IMR-90 (cell line): Measurements from ENCODE around the gene TGM5. TPM values are rescaled to one million over a fixed set of nuclear protein-coding genes. Genes with fewer than 3 reads are reported as not detected.

Experiments used
- ATAC-seq: fragments of 200-7000 bp; cut with Tn5 transposase; 2 replicates; pipeline ENCODE4 v1.9.1; 2020; ENCODE audit warnings: low read depth, mild to moderate bottlenecking, moderate library complexity
- BruUV-seq: library from RNA; stranded (reverse); fragments of 400-500 nt; replicated peaks from 2 replicates; lab custom pipeline; 2021; lab: Mats Ljungman, UMichigan
- CTCF ChIA-PET: fragments of 300-600 bp; formaldehyde crosslinking; extraction: SDS; loops from one replicate; lab custom pipeline; 2021; ENCODE audit warnings: antibody characterized with exemption; lab: Yijun Ruan, JAX
- POLR2A ChIA-PET: fragments of 300-600 bp; sonication (Branson Sonifier 250); formaldehyde crosslinking; loops from one replicate; lab custom pipeline; 2022; ENCODE audit warnings: antibody characterized with exemption; ENCODE audit not compliant: unreplicated experiment; lab: Charles Lee
- DNase-seq: peaks from one replicate; pipeline ENCODE4 v3.0.0; 2013
- H2AFZ ChIP-seq: replicated peaks from 2 replicates; pipeline ENCODE3; 2013; ENCODE audit warnings: low read length, mild to moderate bottlenecking; ENCODE audit not compliant: poor library complexity
- H2AK5ac ChIP-seq: 2 replicates; pipeline ENCODE4 v1.6.1; 2013; ENCODE audit warnings: low read depth, low read length, inconsistent platforms
- H2AK9ac ChIP-seq: replicated peaks from 2 replicates; pipeline ENCODE3; 2013; ENCODE audit warnings: mild to moderate bottlenecking, low read depth, low read length, moderate library complexity; ENCODE audit not compliant: poor library complexity
- H2BK120ac ChIP-seq: 2 replicates; pipeline ENCODE4 v1.6.1; 2013; ENCODE audit warnings: low read depth, low read length, inconsistent platforms
- H2BK15ac ChIP-seq: 3 replicates; pipeline ENCODE4 v1.6.1; 2013; ENCODE audit warnings: low read depth, low read length, inconsistent platforms
- H2BK20ac ChIP-seq: 2 replicates; pipeline ENCODE4 v1.6.1; 2013; ENCODE audit warnings: low read depth, mild to moderate bottlenecking, inconsistent platforms, low read length, moderate library complexity
- H2BK5ac ChIP-seq: 2 replicates; pipeline ENCODE4 v1.6.1; 2013; ENCODE audit warnings: mild to moderate bottlenecking, low read depth, low read length, inconsistent platforms; ENCODE audit not compliant: poor library complexity, severe bottlenecking
- H3K14ac ChIP-seq: replicated peaks from 2 replicates; pipeline ENCODE4 v1.6.1; 2013; ENCODE audit warnings: low read depth, low read length, inconsistent platforms
- H3K18ac ChIP-seq: 2 replicates; pipeline ENCODE4 v1.6.1; 2013; ENCODE audit warnings: low read depth, low read length, control low read depth
- H3K23ac ChIP-seq: 2 replicates; pipeline ENCODE4 v1.6.1; 2013; ENCODE audit warnings: low read depth, low read length, inconsistent platforms
- H3K27ac ChIP-seq: 2 replicates; pipeline ENCODE4 v1.5.1; 2013; ENCODE audit warnings: mild to moderate bottlenecking, control low read depth, low read length; ENCODE audit not compliant: insufficient read depth
- H3K27me3 ChIP-seq: 2 replicates; pipeline ENCODE4 v1.6.1; 2013; ENCODE audit warnings: low read length; ENCODE audit not compliant: control insufficient read depth, insufficient read depth
- H3K36me3 ChIP-seq: 2 replicates; pipeline ENCODE4 v1.6.1; 2013; ENCODE audit warnings: low read length, mixed read lengths; ENCODE audit not compliant: control insufficient read depth, insufficient read depth
- H3K4ac ChIP-seq: 2 replicates; pipeline ENCODE4 v1.6.1; 2013; ENCODE audit warnings: low read depth, low read length, inconsistent platforms
- H3K4me1 ChIP-seq: 2 replicates; pipeline ENCODE4 v1.6.1; 2013; ENCODE audit warnings: low read length, mixed read lengths; ENCODE audit not compliant: control insufficient read depth, insufficient read depth
- H3K4me2 ChIP-seq: 2 replicates; pipeline ENCODE4 v1.6.1; 2013; ENCODE audit warnings: low read depth, mild to moderate bottlenecking, control low read depth, low read length, moderate library complexity
- H3K4me3 ChIP-seq: 2 replicates; pipeline ENCODE4 v1.5.1; 2013; ENCODE audit warnings: low read depth, mild to moderate bottlenecking, control low read depth, low read length, moderate library complexity; ENCODE audit not compliant: insufficient read depth
- H3K56ac ChIP-seq: 2 replicates; pipeline ENCODE4 v1.6.1; 2013; ENCODE audit warnings: low read length, inconsistent platforms; ENCODE audit not compliant: insufficient read depth; ENCODE audit errors: extremely low read depth
- H3K79me1 ChIP-seq, 2 experiments: 2 replicates each; pipeline ENCODE4 v1.6.1; 2013; ENCODE audit warnings: low read length in 2 of 2, inconsistent platforms in 1 of 2, low read depth in 1 of 2
- H3K9ac ChIP-seq: 2 replicates; pipeline ENCODE4 v1.6.1; 2013; ENCODE audit warnings: low read depth, low read length, control low read depth
- H3K9me1 ChIP-seq: 2 replicates; pipeline ENCODE4 v1.6.1; 2013; ENCODE audit warnings: low read length, inconsistent platforms; ENCODE audit not compliant: insufficient read depth
- H3K9me3 ChIP-seq: 2 replicates; pipeline ENCODE4 v1.6.1; 2013; ENCODE audit warnings: low read length; ENCODE audit not compliant: control insufficient read depth, insufficient read depth
- H4K20me1 ChIP-seq: 2 replicates; pipeline ENCODE4 v1.6.1; 2013; ENCODE audit warnings: low read length, inconsistent platforms; ENCODE audit not compliant: insufficient read depth
- H4K5ac ChIP-seq: 2 replicates; pipeline ENCODE4 v1.6.1; 2013; ENCODE audit warnings: mild to moderate bottlenecking, low read depth, low read length, control low read depth
- H4K8ac ChIP-seq, 2 experiments: 2 replicates each; pipeline ENCODE4 v1.6.1; 2013; ENCODE audit warnings: low read depth in 2 of 2, low read length in 2 of 2, control low read depth in 1 of 2, inconsistent platforms in 1 of 2
- H4K91ac ChIP-seq: 2 replicates; pipeline ENCODE4 v1.6.1; 2013; ENCODE audit warnings: low read depth, low read length, inconsistent platforms; ENCODE audit not compliant: insufficient read depth
- BHLHE40 ChIP-seq: fragments of 150-350 bp; IDR thresholded peaks from 2 replicates; pipeline ENCODE4 v1.6.1; 2016; ENCODE audit warnings: mild to moderate bottlenecking, low read depth, low read length
- CEBPB ChIP-seq: IDR thresholded peaks from 2 replicates; pipeline ENCODE4 v1.6.1; 2012; ENCODE audit warnings: low read depth, low read length, improper control_type of control experiment
- FOS ChIP-seq: fragments of 150-350 bp; IDR thresholded peaks from 2 replicates; pipeline ENCODE4 v1.6.1; 2016; ENCODE audit warnings: low read depth, low read length
- RAD21 ChIP-seq: IDR thresholded peaks from 2 replicates; pipeline ENCODE4 v1.6.1; 2012; ENCODE audit warnings: low read length, improper control_type of control experiment
- WGBS, 2 experiments: methylation state at CpG; one replicate each; pipeline versions ENCODE4 v1.1.5 to v1.1.7; 2013; ENCODE audit warnings: missing lambda C conversion rate in 2 of 2; ENCODE audit not compliant: insufficient read length in 1 of 2; ENCODE audit errors: extremely low coverage in 2 of 2; 5-methylcytosine and 5-hydroxymethylcytosine counted together
- dilution Hi-C: fragments of 300-500 bp; cut with HindIII; formaldehyde crosslinking; loops from one replicate; pipeline ENCODE4 v1.14.3; 2018; ENCODE audit warnings: low sequenced_read_pairs; ENCODE audit not compliant: unreplicated experiment
- in situ Hi-C: fragments of 300-500 bp; cut with MboI; formaldehyde crosslinking; loops from 3 replicates; pipeline ENCODE4 v1.14.3; 2019; ENCODE audit warnings: low sequenced_read_pairs, inconsistent platforms, mixed read lengths
- intact Hi-C: fragments of 100-400 bp; cut with micrococcal nuclease; formaldehyde crosslinking; loops from 2 replicates; pipeline ENCODE4 v1.10.0; 2022
- polyA plus RNA-seq, 3 experiments: library from polyadenylated mRNA; depleted of rRNA; stranded (reverse); fragments of >200 nt; gene quantifications; 2 replicates each; pipeline ENCODE4 v1.2.3, GENCODE V29; 2012; ENCODE audit warnings: low replicate concordance in 1 of 3
- total RNA-seq: library from RNA; depleted of rRNA; stranded (reverse); fragments of >200 nt; gene quantifications from 2 replicates; pipeline ENCODE4 v1.2.3, GENCODE V29; 2012

TGM5 gene
- total and polyA plus RNA-seq, 2 of the 4 experiments (the other 2 are of a cell fraction) = not detected

GRCh38 chr15:43267439-43267838, 711 bp upstream of the TGM5 start:
- H3K18ac ChIP-seq = no peak overlapping the region
- H3K27me3 ChIP-seq = peaks cover 45% of the 10 kb centered on the region
- H3K36me3 ChIP-seq = no peaks in the 10 kb centered on the region
- dilution Hi-C loops = no loop called here
- H2AFZ ChIP-seq = no peak overlapping the region
- H3K79me1 ChIP-seq = no peaks in the 10 kb centered on the region
- H2AK5ac ChIP-seq = no peak overlapping the region
- no peaks in the 10 kb centered on the region for H4K20me1 ChIP-seq
- in situ Hi-C loops = no loop called here
- H3K9me1 ChIP-seq = 0 out of 2 replicates have a peak, but pooled peaks cover 2% of the 10 kb centered on the region
- no peak overlapping the region for H3K27ac ChIP-seq
- DNase-seq (no peak), ATAC-seq (no peak)
- WGBS, 2 experiments = 100% methylated on average over 1 of the region's 2 CpGs; no CpG with 5 or more reads in 1 of the 2 experiments
- no peak overlapping the region for H4K5ac ChIP-seq
- H2BK20ac ChIP-seq = no peak overlapping the region
- H3K4ac ChIP-seq = no peak overlapping the region
- no TSS peak for BruUV-seq
- H2BK120ac ChIP-seq = no peak overlapping the region
- no peak overlapping the region for H2AK9ac ChIP-seq
- H3K9me3 ChIP-seq = peaks cover 2% of the 10 kb centered on the region; the same call in 1 of the 2 replicates
- POLR2A ChIA-PET = no interaction called here
- H4K91ac ChIP-seq = no peak overlapping the region
- H2BK15ac ChIP-seq = no peak overlapping the region
- no peaks in the 10 kb centered on the region for H3K4me1 ChIP-seq
- H3K56ac ChIP-seq = no peak overlapping the region
- no peak overlapping the region for H3K9ac ChIP-seq
- no peak overlapping the region for H3K14ac ChIP-seq
- CTCF ChIA-PET = interaction anchor here (0.8 kb wide), 1 partner anchor 42 kb away, joined by 3 read pairs; no protein-coding TSS in a partner anchor
- no peak for TF ChIP-seq BHLHE40
- TF ChIP-seq FOS = no peak
- TF ChIP-seq RAD21 = no peak
- TF ChIP-seq CEBPB = no peak
- no peak overlapping the region for H4K8ac ChIP-seq
- H3K4me2 ChIP-seq = no peak overlapping the region
- no peak overlapping the region for H3K4me3 ChIP-seq
- intact Hi-C loops = no loop called here
- H3K23ac ChIP-seq = no peak overlapping the region
- no peak overlapping the region for H2BK5ac ChIP-seq
